Neuron (in vitro differentiated cells): Measurements from ENCODE around the gene AKIRIN2.
"Not testable (repeated sequence)": the region's sequence is repeated elsewhere in the genome, so short reads cannot be mapped to it uniquely, and the experiment has no call there.

Experiments
- H2AFZ ChIP-seq: one replicate; pipeline ENCODE4 v1.6.1; 2013; ENCODE audit warnings: low read depth, mild to moderate bottlenecking, inconsistent platforms, low read length, moderate library complexity
- H3K27me3 ChIP-seq: one replicate; pipeline ENCODE4 v1.6.1; 2013; ENCODE audit warnings: low read length; ENCODE audit not compliant: insufficient read depth
- H3K36me3 ChIP-seq: one replicate; pipeline ENCODE4 v1.6.1; 2013; ENCODE audit warnings: low read length; ENCODE audit not compliant: insufficient read depth
- H3K4me1 ChIP-seq: one replicate; pipeline ENCODE4 v1.6.1; 2013; ENCODE audit warnings: low read length; ENCODE audit not compliant: insufficient read depth
- H3K4me3 ChIP-seq: 2 replicates; pipeline ENCODE4 v1.5.1; 2013; ENCODE audit warnings: mild to moderate bottlenecking, low read length, moderate library complexity
- H3K9me3 ChIP-seq: one replicate; pipeline ENCODE4 v1.6.1; 2013; ENCODE audit warnings: low read length

Gene AKIRIN2

DNA sequence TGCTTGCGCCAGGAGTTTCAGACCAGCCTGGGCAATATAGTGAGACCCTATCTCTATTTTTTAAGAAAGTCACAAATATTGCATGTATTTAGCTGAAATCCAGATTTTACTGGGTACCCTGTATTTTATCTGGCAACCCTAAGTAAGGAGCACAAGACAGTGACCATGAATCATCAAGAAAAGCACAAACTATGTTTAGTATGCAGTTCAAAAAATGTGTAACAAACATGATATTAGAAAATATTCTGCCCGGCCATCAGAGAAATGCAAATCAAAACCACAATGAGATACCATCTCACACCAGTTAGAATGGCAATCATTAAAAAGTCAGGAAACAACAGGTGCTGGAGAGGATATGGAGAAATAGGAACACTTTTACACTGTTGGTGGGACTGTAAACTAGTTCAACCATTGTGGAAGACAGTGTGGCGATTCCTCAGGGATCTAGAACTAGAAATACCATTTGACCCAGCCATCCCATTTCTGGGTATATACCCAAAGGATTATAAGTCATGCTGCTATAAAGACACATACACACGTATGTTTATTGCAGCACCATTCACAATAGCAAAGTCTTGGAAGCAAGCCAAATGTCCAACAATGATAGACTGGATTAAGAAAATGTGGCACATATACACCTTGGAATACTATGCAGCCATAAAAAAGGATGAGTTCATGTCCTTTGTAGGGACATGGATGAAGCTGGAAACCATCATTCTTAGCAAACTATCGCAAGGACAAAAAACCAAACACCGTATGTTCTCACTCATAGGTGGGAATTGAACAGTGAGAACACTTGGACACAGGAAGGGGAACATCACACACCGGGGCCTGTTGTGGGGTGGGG is 6.8 kb upstream of the AKIRIN2 start:
- H3K27me3 ChIP-seq, H2AFZ ChIP-seq, H3K4me3 ChIP-seq: not testable (repeated sequence)

DNA sequence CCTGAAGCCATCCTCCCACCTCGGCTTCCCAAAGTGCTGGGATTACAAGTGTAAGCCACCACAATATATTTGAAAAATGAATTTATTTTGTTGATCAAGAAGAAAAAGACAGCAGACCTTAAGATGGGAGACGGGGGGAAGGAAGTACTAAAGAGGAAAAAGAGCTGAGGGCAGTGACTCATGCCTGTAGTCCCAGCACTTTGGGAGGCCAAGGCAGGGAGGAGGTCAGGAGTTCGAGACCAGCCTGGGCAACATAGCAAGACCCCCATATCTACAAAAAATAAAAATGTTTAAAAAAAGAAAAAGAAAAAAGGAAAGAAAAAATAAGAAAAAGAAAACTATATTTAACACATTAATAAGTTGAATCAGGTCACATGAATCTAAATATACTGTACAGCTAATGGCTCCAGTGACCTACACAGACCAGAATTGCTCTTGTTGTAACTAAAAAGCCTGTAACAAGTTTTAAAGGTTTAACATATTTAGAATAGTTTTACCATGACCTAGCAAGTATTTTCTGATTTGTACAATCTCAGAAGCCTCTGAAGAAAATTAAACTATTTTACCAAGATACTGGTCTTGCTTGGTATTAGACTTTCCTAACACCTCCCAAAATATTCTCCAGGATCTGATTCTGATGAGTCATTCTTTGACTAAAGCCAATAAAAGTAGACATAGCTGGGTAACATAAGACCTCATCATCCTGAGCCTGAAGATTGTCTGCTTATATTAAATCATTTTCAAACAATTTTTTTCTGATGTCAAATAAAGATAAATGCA is 4.3 kb upstream of the AKIRIN2 start:
- Histone ChIP-seq H3K36me3 (no peaks in the 10 kb centered on the region), H3K4me1 (no peaks in the 10 kb centered on the region), H2AFZ (no peak overlapping the region), H3K9me3 (no peaks in the 10 kb centered on the region), H3K4me3 (no peak overlapping the region), H3K27me3 (no peaks in the 10 kb centered on the region)

More for the DNA sequence above, 6.8 kb upstream of the AKIRIN2 start:
- not testable (repeated sequence) for H3K36me3 ChIP-seq, H3K9me3 ChIP-seq, H3K4me1 ChIP-seq

DNA sequence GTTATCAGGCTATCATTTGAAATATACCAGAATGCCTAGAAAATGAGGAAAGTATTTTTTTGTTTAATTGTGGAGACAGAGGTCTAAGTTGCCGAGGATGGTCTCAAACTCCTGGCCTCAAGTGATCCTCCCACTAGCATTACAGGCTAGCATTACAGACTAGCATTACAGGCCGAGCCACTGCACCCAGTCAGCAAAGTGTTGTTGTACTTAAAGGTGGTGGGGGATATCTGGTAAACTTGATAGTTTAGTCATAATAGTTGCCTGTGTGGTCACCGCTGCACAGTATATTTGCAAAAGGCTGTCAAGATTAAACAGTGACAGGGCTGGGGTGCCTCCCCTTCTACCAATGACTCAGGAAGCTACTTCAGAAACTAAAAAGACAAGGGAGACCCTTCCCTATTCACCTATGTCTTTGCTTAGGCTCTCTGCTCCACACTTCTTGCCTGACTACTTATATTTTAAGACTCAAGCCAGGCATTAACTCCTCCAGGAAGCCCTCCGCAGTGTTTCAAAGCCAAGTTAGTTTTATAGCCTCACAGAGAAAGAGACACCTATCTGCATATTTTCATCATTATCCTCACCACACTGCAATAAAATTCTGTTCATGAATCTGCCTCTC is 3.1 kb upstream of the AKIRIN2 start:
- Histone ChIP-seq H3K36me3 (no peaks in the 10 kb centered on the region), H3K4me1 (no peaks in the 10 kb centered on the region), H3K27me3 (no peaks in the 10 kb centered on the region), H2AFZ (no peak overlapping the region), H3K9me3 (no peaks in the 10 kb centered on the region), H3K4me3 (no peak overlapping the region)

DNA sequence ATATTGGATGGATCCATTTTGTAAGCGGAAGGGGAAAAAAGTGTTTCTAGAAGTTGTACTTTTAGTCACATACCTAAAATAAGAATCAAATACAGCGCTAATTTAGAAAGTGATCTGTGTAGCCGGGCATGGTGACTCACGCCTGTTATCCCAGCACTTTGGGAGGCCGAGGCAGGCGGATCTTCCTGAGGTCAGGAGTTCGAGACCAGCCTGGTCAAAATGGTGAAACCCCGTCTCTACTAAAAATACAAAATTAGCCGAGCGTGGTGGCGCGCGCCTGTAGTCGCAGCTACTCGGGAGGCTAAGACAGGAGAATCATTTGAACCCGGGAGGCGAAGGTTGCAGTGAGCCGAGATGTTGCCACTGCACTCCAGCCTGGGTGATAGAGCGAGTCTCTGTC is 1.0 kb upstream of the AKIRIN2 start:
- H3K36me3 ChIP-seq, H3K27me3 ChIP-seq, H3K9me3 ChIP-seq: not testable (repeated sequence)
- Histone ChIP-seq H3K4me3 (peak overlapping the region; percentile 60), H3K4me1 (peaks cover 12% of the 10 kb centered on the region), H2AFZ (peak overlapping the region; percentile 89)

DNA sequence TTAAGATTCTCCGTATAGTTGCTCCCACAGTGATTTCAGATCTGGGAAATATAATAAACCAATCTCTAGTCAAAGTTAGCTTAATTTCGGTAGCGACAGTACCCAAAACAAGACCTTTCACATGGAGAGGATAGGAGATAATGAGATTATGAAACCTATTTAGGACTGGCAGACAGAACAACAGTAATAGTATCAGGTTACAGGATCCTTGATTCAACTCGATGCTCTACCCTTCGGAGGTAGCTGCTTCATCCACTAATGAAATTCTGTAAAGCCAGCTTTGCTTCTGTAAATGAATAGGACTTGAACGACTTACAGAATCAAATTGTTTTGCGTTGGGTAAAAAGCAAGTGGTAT is 534 bp upstream of the AKIRIN2 start:
- H3K4me1 ChIP-seq: peaks cover 16% of the 10 kb centered on the region
- H3K9me3 ChIP-seq: no peaks in the 10 kb centered on the region
- peak overlapping the region; percentile 89 for H2AFZ ChIP-seq
- H3K4me3 ChIP-seq: peak overlapping the region; percentile 60
- H3K27me3 ChIP-seq: no peaks in the 10 kb centered on the region
- H3K36me3 ChIP-seq: no peaks in the 10 kb centered on the region

DNA sequence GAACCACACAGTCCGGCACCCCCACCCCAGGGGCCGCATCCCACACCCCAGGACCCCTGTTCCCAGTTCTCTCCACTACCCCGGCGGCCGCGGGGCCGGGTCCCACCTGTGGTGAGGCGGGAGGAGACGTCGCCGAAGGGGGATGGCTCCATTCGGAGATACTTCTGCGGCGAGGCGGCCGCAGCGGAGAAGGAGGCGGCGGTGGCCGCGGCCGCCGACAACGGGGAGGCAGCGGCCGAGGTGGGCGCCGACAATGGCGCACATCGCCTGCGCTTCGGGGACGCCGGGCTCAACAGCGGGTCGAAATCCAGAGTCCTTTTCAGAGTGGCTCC is 723 bp downstream of the AKIRIN2 start:
- Histone ChIP-seq H3K4me3 (peak overlapping the region; percentile 100), H3K9me3 (no peaks in the 10 kb centered on the region), H3K4me1 (peaks cover 23% of the 10 kb centered on the region), H2AFZ (peak overlapping the region; percentile 57), H3K36me3 (no peaks in the 10 kb centered on the region), H3K27me3 (no peaks in the 10 kb centered on the region)

DNA sequence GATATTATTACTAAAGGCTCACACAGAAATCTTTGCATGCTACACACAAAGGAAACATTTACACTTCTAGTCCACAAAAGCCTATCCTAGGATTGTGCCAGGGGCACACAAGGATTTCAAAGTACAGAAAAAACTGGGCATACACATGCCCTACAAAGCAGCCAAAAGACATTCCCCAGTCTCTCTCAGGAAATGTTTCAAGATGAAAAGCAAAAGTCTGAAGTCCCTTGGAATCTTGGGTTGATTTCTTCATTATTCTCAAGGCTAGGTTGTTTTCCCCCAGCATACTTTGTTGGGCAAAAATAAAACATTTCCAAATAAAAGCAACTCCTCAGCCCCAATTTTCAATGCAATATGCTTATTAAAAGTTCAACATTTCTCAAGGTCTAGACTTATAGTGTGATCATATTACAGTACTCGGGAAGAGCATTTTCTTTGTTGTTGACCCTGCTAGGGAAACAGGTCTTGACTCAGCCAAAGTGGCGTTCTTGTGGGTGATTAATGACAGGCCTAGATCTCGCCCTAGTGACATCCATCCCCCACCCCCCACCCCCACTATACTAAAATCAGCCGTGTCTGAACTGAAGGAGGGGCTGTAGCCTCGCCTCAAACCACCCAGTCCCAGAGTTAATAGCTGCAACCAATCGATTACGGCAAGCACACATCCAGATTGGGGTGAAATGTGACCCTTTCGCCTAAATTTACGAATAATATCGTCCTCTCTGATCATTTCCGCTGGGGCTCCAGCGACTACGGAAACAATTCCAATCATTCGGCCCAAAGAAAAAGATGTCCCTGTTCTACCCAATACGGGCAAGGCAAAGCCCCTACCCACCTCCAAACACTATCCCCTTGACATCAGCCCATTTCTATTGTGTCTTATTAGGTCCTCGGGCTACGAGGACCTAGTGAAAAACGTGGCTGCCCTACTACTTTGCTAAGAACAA is 1.4 kb downstream of the AKIRIN2 start:
- Histone ChIP-seq H3K4me3 (peak overlapping the region; percentile 100), H3K27me3 (no peaks in the 10 kb centered on the region)

DNA sequence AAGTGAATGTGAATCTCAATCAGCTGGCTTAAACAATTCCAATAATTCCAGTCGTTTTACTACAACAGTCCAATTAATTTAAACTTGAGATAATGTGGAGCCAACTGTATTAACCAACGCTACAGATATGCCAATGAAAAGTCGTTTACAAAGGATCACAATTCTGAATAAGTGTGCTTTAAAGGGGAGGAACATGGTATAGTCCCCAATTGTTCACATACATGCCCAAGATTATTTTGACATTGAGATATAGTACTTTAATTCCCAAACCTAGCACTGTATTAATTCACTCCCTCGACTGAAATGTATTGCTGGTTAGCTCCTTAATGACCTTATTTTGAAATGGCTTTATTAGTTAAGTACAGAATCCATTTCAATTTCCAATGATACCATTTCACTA is 2.5 kb downstream of the AKIRIN2 start:
- H3K9me3 ChIP-seq: no peaks in the 10 kb centered on the region
- no peaks in the 10 kb centered on the region for H3K36me3 ChIP-seq
- H3K27me3 ChIP-seq: no peaks in the 10 kb centered on the region
- H3K4me3 ChIP-seq: peak overlapping the region; percentile 100
- peaks cover 26% of the 10 kb centered on the region for H3K4me1 ChIP-seq
- H2AFZ ChIP-seq: no peak overlapping the region

More for the DNA sequence above, 1.4 kb downstream of the AKIRIN2 start:
- peaks cover 23% of the 10 kb centered on the region for H3K4me1 ChIP-seq
- peak overlapping the region; percentile 57 for H2AFZ ChIP-seq
- no peaks in the 10 kb centered on the region for H3K9me3 ChIP-seq
- H3K36me3 ChIP-seq: no peaks in the 10 kb centered on the region

DNA sequence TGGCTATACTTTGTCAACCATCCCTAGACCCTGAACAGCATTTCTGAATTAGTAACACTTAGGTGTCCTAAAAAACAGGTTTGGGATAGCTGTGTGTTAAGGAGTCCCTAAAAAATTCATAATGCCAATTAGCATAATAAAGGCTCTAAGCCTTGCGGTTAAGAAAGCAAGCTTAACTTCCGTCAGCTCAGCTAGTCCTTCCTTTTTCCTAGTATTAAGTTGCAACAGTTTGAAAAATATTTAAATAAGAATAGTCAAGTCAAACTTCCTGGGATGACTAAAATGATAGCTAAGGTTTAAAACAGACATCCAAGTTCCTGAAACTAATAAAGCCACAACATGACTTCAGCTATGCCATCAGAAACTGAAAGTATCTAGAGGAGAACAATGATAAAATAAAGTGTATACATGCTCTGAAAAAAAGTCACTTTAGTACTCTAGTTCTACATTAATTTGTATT is 3.5 kb downstream of the AKIRIN2 start:
- no peaks in the 10 kb centered on the region for H3K9me3 ChIP-seq
- peaks cover 26% of the 10 kb centered on the region for H3K4me1 ChIP-seq
- H3K27me3 ChIP-seq: no peaks in the 10 kb centered on the region
- no peaks in the 10 kb centered on the region for H3K36me3 ChIP-seq
- peak overlapping the region; percentile 100 for H3K4me3 ChIP-seq
- no peak overlapping the region for H2AFZ ChIP-seq

DNA sequence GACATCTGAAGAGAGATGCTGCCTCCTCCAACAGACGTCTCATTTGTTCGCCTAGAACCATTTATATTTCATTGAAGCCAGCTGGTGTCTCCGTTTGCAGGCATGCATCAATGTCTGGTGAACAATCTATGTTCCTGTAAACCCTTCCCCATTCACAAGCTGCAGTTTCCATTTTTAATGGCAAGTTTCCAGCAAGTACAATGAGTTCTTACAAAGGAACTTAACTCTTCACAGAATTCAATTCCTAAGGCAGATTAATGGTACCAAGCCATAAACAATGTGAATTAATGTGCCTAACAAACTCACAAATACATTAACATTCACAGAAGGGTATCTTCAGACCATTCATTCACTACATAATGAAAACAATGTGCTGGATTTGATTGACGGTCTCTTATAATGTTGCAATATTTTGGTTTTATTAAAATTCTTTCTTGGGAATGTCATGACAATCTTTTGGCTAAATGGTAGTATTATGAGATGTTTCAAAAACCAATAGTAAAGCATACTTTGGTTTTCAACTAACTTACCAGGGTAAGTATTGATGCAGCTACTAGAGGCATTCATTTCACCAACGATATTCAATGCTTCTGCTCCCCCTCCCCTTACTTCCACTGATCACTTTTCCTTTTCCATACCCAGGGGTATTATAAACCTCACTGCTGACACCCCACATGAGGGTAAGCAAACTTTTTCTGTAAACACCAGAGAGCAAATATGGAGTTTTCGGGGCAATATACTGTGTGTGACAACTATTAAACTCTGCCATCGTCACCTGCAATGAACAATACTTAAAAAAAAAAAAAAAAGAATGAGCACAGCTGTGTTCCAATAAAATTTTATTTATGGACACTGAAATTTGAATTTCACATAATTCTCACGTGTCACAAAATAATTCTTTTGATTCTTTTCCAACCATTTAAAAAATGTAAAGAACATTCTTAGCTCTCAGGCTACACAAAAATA is 4.2 kb downstream of the AKIRIN2 start:
- no peaks in the 10 kb centered on the region for H3K36me3 ChIP-seq
- no peaks in the 10 kb centered on the region for H3K9me3 ChIP-seq
- H3K27me3 ChIP-seq: no peaks in the 10 kb centered on the region
- peaks cover 26% of the 10 kb centered on the region for H3K4me1 ChIP-seq
- peak overlapping the region; percentile 100 for H3K4me3 ChIP-seq
- H2AFZ ChIP-seq: no peak overlapping the region

DNA sequence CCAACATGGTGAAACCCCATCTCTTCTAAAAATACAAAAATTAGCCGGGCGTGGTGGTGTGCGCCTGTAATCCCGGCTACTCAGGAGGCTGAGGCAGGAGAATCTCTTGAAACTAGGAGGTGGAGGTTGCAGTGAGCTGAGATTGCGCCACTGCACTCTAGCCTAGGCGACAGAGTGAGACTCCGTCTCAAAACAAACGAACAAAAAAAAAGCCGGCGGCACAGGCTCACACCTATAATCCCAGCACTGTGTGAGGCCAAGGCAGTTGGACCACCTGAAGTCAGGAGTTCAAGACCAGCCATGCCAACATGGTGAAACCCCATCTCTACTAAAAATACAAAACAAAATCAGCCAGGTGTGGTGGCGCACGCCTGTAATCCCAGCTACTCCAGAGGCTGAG is 5.2 kb downstream of the AKIRIN2 start:
- H3K9me3 ChIP-seq, H3K4me3 ChIP-seq, H3K36me3 ChIP-seq, H3K27me3 ChIP-seq, H2AFZ ChIP-seq: not testable (repeated sequence)
- H3K4me1 ChIP-seq: peaks cover 31% of the 10 kb centered on the region

DNA sequence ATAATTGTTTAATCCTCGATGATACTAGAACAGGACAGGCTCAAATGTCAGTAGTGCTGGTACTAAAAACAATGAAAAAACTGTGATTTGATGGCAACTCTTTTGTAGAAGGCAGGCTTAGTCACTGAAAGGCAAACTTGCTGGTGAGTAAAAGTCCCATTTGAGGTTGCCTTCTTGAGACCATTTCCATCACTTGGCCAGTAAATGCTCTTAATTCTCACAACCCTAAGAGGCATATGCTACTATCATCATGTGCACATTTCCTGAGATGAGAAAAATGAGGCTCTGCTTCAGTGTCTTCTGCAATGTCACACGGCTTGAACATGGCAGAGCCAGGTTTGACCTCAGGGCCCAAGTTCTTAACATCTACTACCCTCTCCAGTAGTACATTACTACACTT is 9.9 kb downstream of the AKIRIN2 start:
- H3K27me3 ChIP-seq: no peaks in the 10 kb centered on the region
- H3K9me3 ChIP-seq: no peaks in the 10 kb centered on the region
- H3K4me3 ChIP-seq: no peak overlapping the region
- peaks cover 5% of the 10 kb centered on the region for H3K36me3 ChIP-seq
- H3K4me1 ChIP-seq: peaks cover 15% of the 10 kb centered on the region
- no peak overlapping the region for H2AFZ ChIP-seq
